Right atrium auricular region (tissue), 2 donors: ENCODE measurements around the gene GRAMD1A. TPM values are rescaled to one million over a fixed set of nuclear protein-coding genes. Genes with fewer than 3 reads are reported as not detected.
"Not testable (repeated sequence)": the region's sequence is repeated elsewhere in the genome, so short reads cannot be mapped to it uniquely, and the experiment has no call there.

ENCODE experiments used
- DNase-seq: peaks from one replicate; pipeline ENCODE4 v3.0.0-alpha.2; 2019; ENCODE audit warnings: low spot score
- H3K27ac ChIP-seq, 2 donors: fragments of 200-600 bp; sonication (generic); 1 replicate in 1 of 2; 2 replicates in 1 of 2; pipeline ENCODE4 v1.5.1; 2016 to 2019
- H3K27me3 ChIP-seq, 2 donors: fragments of 200-600 bp; sonication (generic); one replicate each; pipeline versions ENCODE4 v1.5.1 to v1.6.0; 2017 to 2019
- H3K36me3 ChIP-seq: fragments of 200-600 bp; sonication (generic); one replicate; pipeline ENCODE4 v1.5.1; 2016
- H3K4me1 ChIP-seq, 2 donors: fragments of 200-600 bp; sonication (generic); one replicate each; pipeline versions ENCODE4 v1.5.1 to v1.6.0; 2017 to 2019
- H3K4me3 ChIP-seq, 2 donors: fragments of 200-600 bp; sonication (generic); 1 replicate in 1 of 2; 2 replicates in 1 of 2; pipeline ENCODE4 v1.5.1; 2017 to 2019; ENCODE audit warnings: mild to moderate bottlenecking in 1 of 2, moderate library complexity in 1 of 2
- H3K9me3 ChIP-seq, 2 donors: fragments of 200-600 bp; sonication (generic); one replicate each; pipeline ENCODE4 v1.5.1; 2019
- total RNA-seq, 2 donors: library from RNA; depleted of rRNA; stranded (reverse); fragments of >200 nt; gene quantifications; one replicate each; pipeline ENCODE4 v1.1.0, GENCODE V29; 2016
- TF ChIP-seq, protein P1 (sequence below), 2 donors: fragments of 200-600 bp; sonication (generic); IDR thresholded peaks; one replicate each; pipeline ENCODE4 v1.5.1; 2019; ENCODE audit warnings: antibody characterized with exemption in 2 of 2

The GRAMD1A gene
- total RNA-seq, 2 donors from 2014 or later, result 29.6 to 37.7 TPM

- H3K27ac ChIP-seq, result no peak overlapping the region
- H3K27me3 ChIP-seq, result no peaks in the 10 kb centered on the region
- no peak overlapping the region for H3K4me3 ChIP-seq
- H3K9me3 ChIP-seq, result peaks cover 10 to 20% of the 10 kb centered on the region in 2 donors
- H3K4me1 ChIP-seq, result peaks cover 0 to 23% of the 10 kb centered on the region in 2 donors
- TF ChIP-seq, protein P1, sequence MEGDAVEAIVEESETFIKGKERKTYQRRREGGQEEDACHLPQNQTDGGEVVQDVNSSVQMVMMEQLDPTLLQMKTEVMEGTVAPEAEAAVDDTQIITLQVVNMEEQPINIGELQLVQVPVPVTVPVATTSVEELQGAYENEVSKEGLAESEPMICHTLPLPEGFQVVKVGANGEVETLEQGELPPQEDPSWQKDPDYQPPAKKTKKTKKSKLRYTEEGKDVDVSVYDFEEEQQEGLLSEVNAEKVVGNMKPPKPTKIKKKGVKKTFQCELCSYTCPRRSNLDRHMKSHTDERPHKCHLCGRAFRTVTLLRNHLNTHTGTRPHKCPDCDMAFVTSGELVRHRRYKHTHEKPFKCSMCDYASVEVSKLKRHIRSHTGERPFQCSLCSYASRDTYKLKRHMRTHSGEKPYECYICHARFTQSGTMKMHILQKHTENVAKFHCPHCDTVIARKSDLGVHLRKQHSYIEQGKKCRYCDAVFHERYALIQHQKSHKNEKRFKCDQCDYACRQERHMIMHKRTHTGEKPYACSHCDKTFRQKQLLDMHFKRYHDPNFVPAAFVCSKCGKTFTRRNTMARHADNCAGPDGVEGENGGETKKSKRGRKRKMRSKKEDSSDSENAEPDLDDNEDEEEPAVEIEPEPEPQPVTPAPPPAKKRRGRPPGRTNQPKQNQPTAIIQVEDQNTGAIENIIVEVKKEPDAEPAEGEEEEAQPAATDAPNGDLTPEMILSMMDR (IDR thresholded peaks at IDR 0.05), result no peak
- peaks cover 13% of the 10 kb centered on the region for H3K36me3 ChIP-seq
- no peak for DNase-seq
Measured at GRCh38 chr19:34964598-34964997, 35.5 kb upstream of the GRAMD1A start.

GRCh38 chr19:34965505-34965904 lies 34.6 kb upstream of the GRAMD1A start:
- peaks cover 2 to 10% of the 10 kb centered on the region in 2 donors for H3K9me3 ChIP-seq
- not testable (repeated sequence) for H3K36me3 ChIP-seq, H3K27me3 ChIP-seq, H3K27ac ChIP-seq, H3K4me3 ChIP-seq, DNase-seq
- peaks cover 0 to 23% of the 10 kb centered on the region in 2 donors for H3K4me1 ChIP-seq

- Histone ChIP-seq H3K4me3 (no peak overlapping the region), H3K9me3 (no peaks in the 10 kb centered on the region), H3K27me3 (no peaks in the 10 kb centered on the region), H3K36me3 (no peaks in the 10 kb centered on the region), H3K4me1 (peaks cover 0 to 13% of the 10 kb centered on the region in 2 donors), H3K27ac (no peak overlapping the region)
- TF ChIP-seq, protein P1 (IDR thresholded peaks at IDR 0.05), result no peak
- DNase-seq, result no peak
Measured at GRCh38 chr19:34967551-34967950, 32.6 kb upstream of the GRAMD1A start.

DNA sequence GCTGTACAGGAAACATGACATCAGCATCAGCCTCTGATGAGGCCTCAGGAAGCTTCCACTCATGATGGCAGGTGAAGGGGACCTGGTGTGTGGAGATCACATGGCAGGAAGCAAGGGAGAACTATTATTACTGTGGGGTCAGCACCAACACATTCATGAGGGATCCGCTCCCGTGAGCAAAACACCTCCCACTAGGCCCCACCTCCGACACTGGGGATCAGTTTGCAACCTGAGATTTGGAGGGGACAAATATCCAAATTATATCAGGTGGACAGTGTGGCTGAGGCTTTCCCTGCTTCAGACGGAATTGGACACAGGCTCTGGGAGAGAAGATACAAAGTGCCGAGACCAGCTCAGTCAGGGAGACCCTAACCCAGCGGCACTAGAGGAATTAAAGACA lies 30.4 kb upstream of the GRAMD1A start:
- no peak for DNase-seq
- Histone ChIP-seq H3K4me1 (peaks cover 0 to 13% of the 10 kb centered on the region in 2 donors), H3K27me3 (no peaks in the 10 kb centered on the region), H3K9me3 (no peaks in the 10 kb centered on the region), H3K36me3 (no peaks in the 10 kb centered on the region), H3K4me3 (no peak overlapping the region), H3K27ac (no peak overlapping the region)
- TF ChIP-seq, protein P1 (IDR thresholded peaks at IDR 0.05), result no peak

GRCh38 chr19:34970185-34970780 lies 29.8 kb upstream of the GRAMD1A start:
- H3K27me3 ChIP-seq, H3K36me3 ChIP-seq, H3K4me3 ChIP-seq, DNase-seq, H3K27ac ChIP-seq, H3K9me3 ChIP-seq: not testable (repeated sequence)
- H3K4me1 ChIP-seq, result peaks cover 0 to 13% of the 10 kb centered on the region in 2 donors

DNA sequence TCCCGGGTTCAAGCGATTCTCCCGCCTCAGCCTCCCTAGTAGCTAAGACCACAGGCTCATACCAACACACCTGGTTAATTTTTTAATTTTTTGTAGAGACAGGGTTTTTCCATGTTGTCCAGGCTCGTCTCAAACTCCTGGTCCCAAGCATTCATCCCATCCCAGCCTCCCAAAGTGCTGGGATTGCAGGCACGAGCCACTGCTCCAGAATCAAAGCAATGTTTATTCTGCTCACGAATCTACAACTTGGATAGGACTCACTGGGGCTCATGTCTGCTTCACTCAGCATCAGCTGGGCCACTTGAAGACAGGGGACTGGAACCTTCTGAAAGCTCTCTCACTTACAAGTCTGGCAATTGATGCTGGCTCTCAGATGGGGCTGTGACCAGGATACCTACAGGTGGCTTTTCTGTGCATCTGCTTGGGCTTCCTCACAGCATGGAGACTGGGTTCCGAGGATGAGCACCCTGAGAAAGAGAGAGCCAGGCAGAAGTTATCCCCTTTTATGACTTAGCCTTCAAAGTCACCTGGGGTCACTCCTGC lies 27.9 kb upstream of the GRAMD1A start:
- no peak overlapping the region for H3K27ac ChIP-seq
- H3K9me3 ChIP-seq, result peaks cover 3 to 9% of the 10 kb centered on the region in 2 donors
- peak; percentile 44 for DNase-seq
- H3K4me1 ChIP-seq, result peaks cover 0 to 13% of the 10 kb centered on the region in 2 donors
- TF ChIP-seq, protein P1 (IDR thresholded peaks at IDR 0.05), result no peak
- H3K36me3 ChIP-seq, result no peaks in the 10 kb centered on the region
- H3K4me3 ChIP-seq, result no peak overlapping the region
- H3K27me3 ChIP-seq, result no peaks in the 10 kb centered on the region

DNA sequence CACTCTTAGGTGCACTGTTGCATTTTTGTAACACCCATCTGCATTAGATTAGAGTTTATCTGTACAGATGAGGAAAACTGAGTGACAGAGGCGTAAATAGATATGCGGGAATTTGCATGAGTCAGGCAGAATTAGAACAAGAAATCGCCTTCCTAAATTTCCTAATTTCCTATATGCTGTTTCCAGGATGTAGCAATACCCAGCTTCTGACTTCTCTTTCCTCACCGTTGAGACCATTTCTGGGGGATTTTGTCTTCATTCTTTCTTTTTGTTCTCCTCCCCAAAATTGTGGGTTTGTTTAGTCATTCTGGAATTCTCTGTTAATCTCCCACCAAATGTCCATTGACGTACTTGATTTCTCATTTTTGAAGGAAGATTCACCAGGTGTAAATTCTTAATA lies 25.5 kb upstream of the GRAMD1A start:
- peaks cover 0 to 13% of the 10 kb centered on the region in 2 donors for H3K4me1 ChIP-seq
- H3K27ac ChIP-seq, result no peak overlapping the region
- TF ChIP-seq, protein P1 (IDR thresholded peaks at IDR 0.05), result no peak
- no peaks in the 10 kb centered on the region for H3K36me3 ChIP-seq
- DNase-seq, result no peak
- no peak overlapping the region for H3K4me3 ChIP-seq
- no peaks in the 10 kb centered on the region for H3K27me3 ChIP-seq
- H3K9me3 ChIP-seq, result peaks cover 3 to 10% of the 10 kb centered on the region in 2 donors
